ENCODE data around the gene GID4.
A peak's percentile ranks its signal among the peaks of the same experiment; 100 is the strongest.

GID4 gene

DNA sequence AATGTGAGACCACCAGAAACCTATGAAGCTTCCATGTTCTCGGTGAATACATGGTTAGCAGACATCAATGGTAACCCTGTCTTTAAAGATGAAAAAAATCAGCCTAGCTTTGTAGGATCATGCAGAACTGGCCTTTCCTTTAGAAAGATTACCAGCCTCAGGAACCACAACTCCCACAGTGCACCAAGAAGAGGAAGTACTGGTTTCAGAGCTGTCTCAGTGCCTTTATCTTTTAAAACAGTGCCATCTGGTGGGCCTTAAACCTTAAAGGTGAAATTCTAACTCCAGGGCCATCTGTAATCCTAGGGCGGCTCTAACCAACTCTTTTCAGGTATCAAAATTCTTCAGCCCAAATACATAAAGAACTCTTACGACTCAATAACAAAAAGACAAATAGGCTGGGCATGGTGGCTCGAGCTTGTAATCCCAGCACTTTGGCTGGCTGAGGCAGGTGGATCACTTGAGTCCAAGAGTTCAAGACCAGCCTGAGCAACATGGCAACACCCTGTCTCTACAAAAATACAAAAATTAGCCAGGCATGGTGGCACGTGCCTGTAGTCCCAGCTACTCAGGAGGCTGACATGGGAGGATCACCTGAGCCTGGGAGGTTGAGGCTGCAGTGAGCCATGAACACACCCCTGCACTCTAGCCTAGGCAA is 5.6 kb upstream of the GID4 start:
- Histone ChIP-seq H3K27me3 (ENCODE audit: low read depth, low read length) (no peaks in the 10 kb centered on the region), H3K4me3 (ENCODE audit: low read depth in 1 of 2, low read length in 2 of 2) (no peak overlapping the region), H3K9me3 (ENCODE audit: control insufficient read depth in 1 of 2, low read length in 2 of 2) (no peaks in the 10 kb centered on the region), H3K36me3 (ENCODE audit: control insufficient read depth in 1 of 2, insufficient read depth in 2 of 2, low read length in 2 of 2) (no peaks in the 10 kb centered on the region), H3K4me1 (ENCODE audit: control insufficient read depth in 1 of 2, insufficient read depth in 2 of 2, low read length in 2 of 2) (peaks cover 12 to 13% of the 10 kb centered on the region in 2 donors), H3K27ac (ENCODE audit: low read length) (no peak overlapping the region)

GRCh38 chr17:18035704-18036103 is 3.5 kb upstream of the GID4 start:
- no peaks in the 10 kb centered on the region for H3K9me3 ChIP-seq (ENCODE audit: control insufficient read depth in 1 of 2, low read length in 2 of 2)
- no peak overlapping the region for H3K4me3 ChIP-seq (ENCODE audit: low read depth in 1 of 2, low read length in 2 of 2)
- peaks cover 17 to 21% of the 10 kb centered on the region in 2 donors for H3K4me1 ChIP-seq (ENCODE audit: control insufficient read depth in 1 of 2, insufficient read depth in 2 of 2, low read length in 2 of 2)
- H3K27ac ChIP-seq (ENCODE audit: low read length), result no peak overlapping the region
- no peaks in the 10 kb centered on the region for H3K27me3 ChIP-seq (ENCODE audit: low read depth, low read length)
- no peaks in the 10 kb centered on the region for H3K36me3 ChIP-seq (ENCODE audit: control insufficient read depth in 1 of 2, insufficient read depth in 2 of 2, low read length in 2 of 2)

DNA sequence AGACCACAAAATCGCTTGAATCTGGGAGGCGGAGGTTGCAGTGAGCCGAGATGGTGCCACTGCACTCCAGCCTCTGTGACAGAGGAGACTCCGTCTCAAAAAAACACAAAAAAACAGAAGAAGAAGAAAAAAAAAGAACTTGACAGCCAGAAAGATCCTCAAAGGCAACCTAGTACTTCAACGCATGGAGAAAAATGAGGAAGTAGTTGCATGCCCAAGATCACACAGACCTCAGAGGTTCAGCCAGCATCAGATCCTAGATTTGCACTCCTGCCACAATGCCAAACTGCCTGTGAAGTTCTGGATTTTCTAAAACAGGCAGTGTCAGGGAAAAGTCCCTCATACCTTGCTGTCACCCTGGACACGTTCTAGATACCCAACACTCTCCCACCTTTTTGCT is 1.7 kb upstream of the GID4 start:
- H3K27me3 ChIP-seq (ENCODE audit: low read depth, low read length), result no peaks in the 10 kb centered on the region

GRCh38 chr17:18038149-18038850 is 908 bp upstream of the GID4 start:
- H3K4me1 ChIP-seq (ENCODE audit: control insufficient read depth in 1 of 2, insufficient read depth in 2 of 2, low read length in 2 of 2), result peaks cover 23 to 31% of the 10 kb centered on the region in 2 donors
- H3K9me3 ChIP-seq (ENCODE audit: control insufficient read depth in 1 of 2, low read length in 2 of 2), result no peaks in the 10 kb centered on the region
- H3K4me3 ChIP-seq (ENCODE audit: low read depth in 1 of 2, low read length in 2 of 2), result peak overlapping the region; percentile 82 to 94
- H3K27ac ChIP-seq (ENCODE audit: low read length), result peak overlapping the region; percentile 48
- no peaks in the 10 kb centered on the region for H3K36me3 ChIP-seq (ENCODE audit: control insufficient read depth in 1 of 2, insufficient read depth in 2 of 2, low read length in 2 of 2)
- H3K27me3 ChIP-seq (ENCODE audit: low read depth, low read length), result no peaks in the 10 kb centered on the region

More for the DNA sequence above, 1.7 kb upstream of the GID4 start:
- H3K27ac ChIP-seq (ENCODE audit: low read length), result no peak overlapping the region
- H3K36me3 ChIP-seq (ENCODE audit: control insufficient read depth in 1 of 2, insufficient read depth in 2 of 2, low read length in 2 of 2), result no peaks in the 10 kb centered on the region
- H3K4me1 ChIP-seq (ENCODE audit: control insufficient read depth in 1 of 2, insufficient read depth in 2 of 2, low read length in 2 of 2), result peaks cover 25 to 31% of the 10 kb centered on the region in 2 donors
- no peaks in the 10 kb centered on the region for H3K9me3 ChIP-seq (ENCODE audit: control insufficient read depth in 1 of 2, low read length in 2 of 2)
- H3K4me3 ChIP-seq (ENCODE audit: low read depth in 1 of 2, low read length in 2 of 2), result no peak overlapping the region

DNA sequence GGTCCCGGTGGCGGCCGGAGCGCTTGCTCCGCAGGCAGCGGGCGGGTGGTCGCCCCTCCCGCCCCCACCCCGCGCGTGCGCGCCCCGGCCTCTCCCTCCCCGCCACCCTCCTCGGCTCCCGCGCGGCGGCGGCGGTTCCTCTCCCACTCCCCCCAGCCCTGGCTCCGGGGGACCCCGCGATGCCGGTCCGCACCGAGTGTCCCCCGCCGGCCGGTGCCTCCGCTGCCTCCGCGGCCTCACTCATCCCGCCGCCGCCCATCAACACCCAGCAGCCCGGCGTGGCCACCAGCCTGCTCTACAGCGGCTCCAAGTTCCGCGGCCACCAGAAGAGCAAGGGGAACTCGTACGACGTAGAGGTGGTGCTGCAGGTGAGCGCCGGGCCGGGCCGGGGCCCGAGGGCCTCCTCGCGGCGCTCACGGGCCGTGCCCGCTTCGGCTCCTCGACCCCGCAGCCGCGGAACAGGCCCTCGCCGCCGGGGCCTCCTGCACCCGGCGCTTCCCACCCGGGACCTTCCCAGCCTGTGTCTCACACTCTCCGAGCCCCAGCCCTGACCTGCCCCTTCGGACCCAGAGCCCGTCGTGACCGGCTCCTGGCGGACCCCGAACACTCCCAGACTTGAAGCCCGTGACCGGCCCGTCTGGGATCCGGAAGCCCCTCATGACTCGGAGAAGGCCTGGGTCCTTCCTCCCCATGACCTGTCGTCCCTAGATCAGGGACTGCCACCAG is 490 bp downstream of the GID4 start:
- Histone ChIP-seq H3K27me3 (ENCODE audit: low read depth, low read length) (no peaks in the 10 kb centered on the region), H3K9me3 (ENCODE audit: control insufficient read depth in 1 of 2, low read length in 2 of 2) (no peaks in the 10 kb centered on the region), H3K27ac (ENCODE audit: low read length) (no peak overlapping the region), H3K4me1 (ENCODE audit: control insufficient read depth in 1 of 2, insufficient read depth in 2 of 2, low read length in 2 of 2) (peaks cover 21 to 31% of the 10 kb centered on the region in 2 donors), H3K36me3 (ENCODE audit: control insufficient read depth in 1 of 2, insufficient read depth in 2 of 2, low read length in 2 of 2) (no peaks in the 10 kb centered on the region), H3K4me3 (ENCODE audit: low read depth in 1 of 2, low read length in 2 of 2) (peak overlapping the region; percentile 82 to 94)

DNA sequence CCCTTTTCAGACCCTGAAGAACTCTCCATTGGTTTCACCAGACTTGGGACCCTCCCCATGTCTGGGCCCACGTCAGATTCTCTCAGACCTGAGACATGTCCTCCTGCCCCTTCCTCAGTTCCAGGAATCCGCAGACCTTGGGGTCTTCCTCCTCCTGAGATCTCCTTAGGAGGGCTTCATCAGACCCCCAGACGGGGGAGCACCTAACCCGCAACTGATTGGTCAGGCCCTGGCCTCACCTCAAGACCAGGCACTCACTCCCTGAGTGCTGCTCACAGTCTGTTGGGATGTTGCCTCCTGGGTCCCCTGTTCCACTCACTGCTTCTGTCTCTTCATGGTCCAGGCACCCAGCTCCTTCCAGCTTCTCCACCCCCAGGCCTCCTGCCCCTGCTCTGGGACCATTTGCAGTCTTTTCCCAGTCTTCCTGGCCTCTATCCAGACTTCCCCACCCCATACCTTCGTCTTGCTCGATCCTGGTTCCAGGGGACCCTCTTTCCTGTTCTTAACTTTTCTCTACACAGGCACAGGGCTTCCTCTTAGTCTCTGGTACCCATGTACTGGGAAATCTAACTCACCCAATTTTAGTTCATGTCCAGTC is 1.2 kb downstream of the GID4 start:
- no peak overlapping the region for H3K27ac ChIP-seq (ENCODE audit: low read length)

GRCh38 chr17:18041776-18042175 is 2.6 kb downstream of the GID4 start:
- H3K4me3 ChIP-seq (ENCODE audit: low read depth in 1 of 2, low read length in 2 of 2), result no peak overlapping the region
- peaks cover 21 to 31% of the 10 kb centered on the region in 2 donors for H3K4me1 ChIP-seq (ENCODE audit: control insufficient read depth in 1 of 2, insufficient read depth in 2 of 2, low read length in 2 of 2)
- H3K9me3 ChIP-seq (ENCODE audit: control insufficient read depth in 1 of 2, low read length in 2 of 2), result no peaks in the 10 kb centered on the region

More for the DNA sequence above, 1.2 kb downstream of the GID4 start:
- Histone ChIP-seq H3K9me3 (ENCODE audit: control insufficient read depth in 1 of 2, low read length in 2 of 2) (no peaks in the 10 kb centered on the region), H3K36me3 (ENCODE audit: control insufficient read depth in 1 of 2, insufficient read depth in 2 of 2, low read length in 2 of 2) (peaks cover 0 to 5% of the 10 kb centered on the region in 2 donors), H3K4me1 (ENCODE audit: control insufficient read depth in 1 of 2, insufficient read depth in 2 of 2, low read length in 2 of 2) (peaks cover 21 to 31% of the 10 kb centered on the region in 2 donors), H3K27me3 (ENCODE audit: low read depth, low read length) (no peaks in the 10 kb centered on the region), H3K4me3 (ENCODE audit: low read depth in 1 of 2, low read length in 2 of 2) (peak overlapping the region; percentile 82 to 94)

GRCh38 chr17:18042983-18043382 is 3.8 kb downstream of the GID4 start:
- Histone ChIP-seq H3K36me3 (ENCODE audit: control insufficient read depth in 1 of 2, insufficient read depth in 2 of 2, low read length in 2 of 2) (peaks cover 0 to 24% of the 10 kb centered on the region in 2 donors), H3K4me1 (ENCODE audit: control insufficient read depth in 1 of 2, insufficient read depth in 2 of 2, low read length in 2 of 2) (peaks cover 16 to 24% of the 10 kb centered on the region in 2 donors)

More at GRCh38 chr17:18041776-18042175, 2.6 kb downstream of the GID4 start:
- Histone ChIP-seq H3K27ac (ENCODE audit: low read length) (no peak overlapping the region), H3K36me3 (ENCODE audit: control insufficient read depth in 1 of 2, insufficient read depth in 2 of 2, low read length in 2 of 2) (peaks cover 0 to 14% of the 10 kb centered on the region in 2 donors), H3K27me3 (ENCODE audit: low read depth, low read length) (no peaks in the 10 kb centered on the region)

DNA sequence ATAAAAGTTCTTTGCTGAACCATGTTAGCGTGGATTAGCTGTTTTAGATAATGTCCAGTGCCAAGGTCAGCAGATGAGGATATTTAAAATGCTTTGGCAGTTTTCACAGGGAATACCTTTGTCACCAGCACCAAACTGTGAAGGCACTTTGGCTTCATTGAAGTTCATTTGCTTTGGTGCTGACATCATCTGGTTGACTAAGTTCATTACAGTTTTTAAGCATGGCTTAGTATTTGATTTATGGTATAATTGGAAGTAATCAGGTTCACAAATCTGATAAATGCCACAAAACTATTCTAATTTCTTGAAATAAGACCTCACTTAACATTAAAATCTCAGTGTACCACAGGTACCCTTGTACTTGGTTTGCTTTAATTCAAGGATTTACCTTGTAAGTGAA is 4.3 kb downstream of the GID4 start:
- Histone ChIP-seq H3K9me3 (ENCODE audit: control insufficient read depth in 1 of 2, low read length in 2 of 2) (no peaks in the 10 kb centered on the region), H3K27ac (ENCODE audit: low read length) (no peak overlapping the region), H3K36me3 (ENCODE audit: control insufficient read depth in 1 of 2, insufficient read depth in 2 of 2, low read length in 2 of 2) (peaks cover 0 to 24% of the 10 kb centered on the region in 2 donors), H3K4me3 (ENCODE audit: low read depth in 1 of 2, low read length in 2 of 2) (no peak overlapping the region), H3K4me1 (ENCODE audit: control insufficient read depth in 1 of 2, insufficient read depth in 2 of 2, low read length in 2 of 2) (peaks cover 13 to 19% of the 10 kb centered on the region in 2 donors), H3K27me3 (ENCODE audit: low read depth, low read length) (no peaks in the 10 kb centered on the region)

More at GRCh38 chr17:18042983-18043382, 3.8 kb downstream of the GID4 start:
- Histone ChIP-seq H3K9me3 (ENCODE audit: control insufficient read depth in 1 of 2, low read length in 2 of 2) (no peaks in the 10 kb centered on the region), H3K4me3 (ENCODE audit: low read depth in 1 of 2, low read length in 2 of 2) (no peak overlapping the region), H3K27ac (ENCODE audit: low read length) (no peak overlapping the region), H3K27me3 (ENCODE audit: low read depth, low read length) (no peaks in the 10 kb centered on the region)

GRCh38 chr17:18044609-18045008 is 5.4 kb downstream of the GID4 start:
- Histone ChIP-seq H3K9me3 (ENCODE audit: control insufficient read depth in 1 of 2, low read length in 2 of 2) (no peaks in the 10 kb centered on the region), H3K4me1 (ENCODE audit: control insufficient read depth in 1 of 2, insufficient read depth in 2 of 2, low read length in 2 of 2) (peaks cover 13 to 18% of the 10 kb centered on the region in 2 donors), H3K4me3 (ENCODE audit: low read depth in 1 of 2, low read length in 2 of 2) (no peak overlapping the region), H3K27me3 (ENCODE audit: low read depth, low read length) (no peaks in the 10 kb centered on the region), H3K27ac (ENCODE audit: low read length) (no peak overlapping the region), H3K36me3 (ENCODE audit: control insufficient read depth in 1 of 2, insufficient read depth in 2 of 2, low read length in 2 of 2) (peaks cover 0 to 24% of the 10 kb centered on the region in 2 donors)
